G401 (cell line): Measurements from ENCODE around the gene TRERF1. TPM values are rescaled to one million over a fixed set of nuclear protein-coding genes. Genes with fewer than 3 reads are reported as not detected.

Experiments used
- DNase-seq: peaks from one replicate; pipeline ENCODE4 v3.0.0-alpha.2; 2015; ENCODE audit warnings: low spot score
- in situ Hi-C: cut with HindIII; loops from 2 replicates; pipeline ENCODE4 v1.10.0; 2016; ENCODE audit warnings: low sequenced_read_pairs, mixed read lengths
- total RNA-seq: library from RNA; depleted of rRNA; stranded (reverse); fragments of >200 nt; shearing (Covaris generic); gene quantifications from 2 replicates; pipeline ENCODE4 v1.2.3, GENCODE V29; 2014

Gene TRERF1
- total RNA-seq, 1 experiment from 2014 or later, result 3.8 TPM

GRCh38 chr6:42403421-42403820, 48.3 kb downstream of the TRERF1 start:
- in situ Hi-C loops, result no loop called here
- DNase-seq, result no peak

- in situ Hi-C loops, result no loop called here
- DNase-seq, result no peak
These were observed 49.5 kb downstream of the TRERF1 start for GRCh38 chr6:42402184-42402583.

- in situ Hi-C loops, result no loop called here
- no peak for DNase-seq
These were observed 50.1 kb downstream of the TRERF1 start for GRCh38 chr6:42401613-42401951.

GRCh38 chr6:42400886-42401612, 50.7 kb downstream of the TRERF1 start:
- no peak for DNase-seq
- in situ Hi-C loops, result no loop called here

GRCh38 chr6:42400061-42400760, 51.5 kb downstream of the TRERF1 start:
- in situ Hi-C loops, result no loop called here
- DNase-seq, result no peak

GRCh38 chr6:42396720-42397119, 55.0 kb downstream of the TRERF1 start:
- in situ Hi-C loops, result no loop called here
- no peak for DNase-seq

GRCh38 chr6:42394881-42395620, 56.7 kb downstream of the TRERF1 start:
- in situ Hi-C loops, result no loop called here

GRCh38 chr6:42394151-42394550, 57.6 kb downstream of the TRERF1 start:
- DNase-seq, result no peak

More at GRCh38 chr6:42394881-42395620, 56.7 kb downstream of the TRERF1 start:
- DNase-seq, result no peak

GRCh38 chr6:42393339-42393738, 58.4 kb downstream of the TRERF1 start:
- in situ Hi-C loops, result no loop called here
- DNase-seq, result no peak

More at GRCh38 chr6:42394151-42394550, 57.6 kb downstream of the TRERF1 start:
- in situ Hi-C loops, result no loop called here

- no peak for DNase-seq
- in situ Hi-C loops, result no loop called here
These were observed 58.9 kb downstream of the TRERF1 start for GRCh38 chr6:42392833-42393232.

GRCh38 chr6:42391441-42391840, 60.3 kb downstream of the TRERF1 start:
- in situ Hi-C loops, result no loop called here
- no peak for DNase-seq

- no peak for DNase-seq
- in situ Hi-C loops, result no loop called here
These were observed 61.3 kb downstream of the TRERF1 start for GRCh38 chr6:42390228-42390934.

- in situ Hi-C loops, result no loop called here
- no peak for DNase-seq
These were observed 62.0 kb downstream of the TRERF1 start for GRCh38 chr6:42389736-42390135.

- no peak for DNase-seq
These were observed 63.7 kb downstream of the TRERF1 start for GRCh38 chr6:42388046-42388445.

GRCh38 chr6:42387336-42387735, 64.4 kb downstream of the TRERF1 start:
- DNase-seq, result no peak
- in situ Hi-C loops, result no loop called here

More at GRCh38 chr6:42388046-42388445, 63.7 kb downstream of the TRERF1 start:
- in situ Hi-C loops, result no loop called here

- in situ Hi-C loops, result no loop called here
- DNase-seq, result no peak
These were observed 66.4 kb downstream of the TRERF1 start for GRCh38 chr6:42385339-42385738.

GRCh38 chr6:42383421-42384205, 68.1 kb downstream of the TRERF1 start:
- in situ Hi-C loops, result no loop called here
- no peak for DNase-seq

- no peak for DNase-seq
- in situ Hi-C loops, result no loop called here
These were observed 69.9 kb downstream of the TRERF1 start for GRCh38 chr6:42381850-42382249.
